BJ (cell line): Measurements from ENCODE around the gene DHCR24. TPM values are rescaled to one million over a fixed set of nuclear protein-coding genes. Genes with fewer than 3 reads are reported as not detected.

Experiments
- CTCF ChIA-PET: fragments of 350-600 bp; formaldehyde crosslinking; extraction: SDS; loops from one replicate; lab custom pipeline; 2021; ENCODE audit warnings: antibody characterized with exemption, inconsistent platforms; lab: Yijun Ruan, JAX
- POLR2A ChIA-PET: fragments of 300-600 bp; sonication (Branson Sonifier 250); formaldehyde crosslinking; extraction: SDS; loops from one replicate; lab custom pipeline; 2021; ENCODE audit warnings: antibody characterized with exemption; lab: Charles Lee
- DNase-seq: peaks from one replicate; pipeline ENCODE4 v3.0.0-alpha.2; 2011; ENCODE audit warnings: low read depth
- H3K27me3 ChIP-seq: 2 replicates; pipeline ENCODE4 v1.6.0; 2011; ENCODE audit warnings: low read length; ENCODE audit not compliant: control insufficient read depth, insufficient read depth
- H3K36me3 ChIP-seq: 2 replicates; pipeline ENCODE4 v1.5.1; 2011; ENCODE audit warnings: low read length; ENCODE audit not compliant: control insufficient read depth, insufficient read depth
- H3K4me3 ChIP-seq: 2 replicates; pipeline ENCODE4 v1.5.1; 2011; ENCODE audit warnings: low read depth, mild to moderate bottlenecking, control low read depth, low read length
- polyA plus RNA-seq: library from polyadenylated mRNA; depleted of rRNA; stranded (reverse); fragments of >200 nt; gene quantifications from 2 replicates; pipeline ENCODE4 v1.2.3, GENCODE V29; 2011
- TF ChIP-seq, protein P1 (sequence below): IDR thresholded peaks from 2 replicates; pipeline ENCODE4 v1.5.1; 2011; ENCODE audit warnings: low read depth, mild to moderate bottlenecking, control low read depth, inconsistent platforms, low read length, moderate library complexity; ENCODE audit not compliant: insufficient read depth

The DHCR24 gene
- polyA plus RNA-seq, 1 experiment = 75.0 TPM

DNA sequence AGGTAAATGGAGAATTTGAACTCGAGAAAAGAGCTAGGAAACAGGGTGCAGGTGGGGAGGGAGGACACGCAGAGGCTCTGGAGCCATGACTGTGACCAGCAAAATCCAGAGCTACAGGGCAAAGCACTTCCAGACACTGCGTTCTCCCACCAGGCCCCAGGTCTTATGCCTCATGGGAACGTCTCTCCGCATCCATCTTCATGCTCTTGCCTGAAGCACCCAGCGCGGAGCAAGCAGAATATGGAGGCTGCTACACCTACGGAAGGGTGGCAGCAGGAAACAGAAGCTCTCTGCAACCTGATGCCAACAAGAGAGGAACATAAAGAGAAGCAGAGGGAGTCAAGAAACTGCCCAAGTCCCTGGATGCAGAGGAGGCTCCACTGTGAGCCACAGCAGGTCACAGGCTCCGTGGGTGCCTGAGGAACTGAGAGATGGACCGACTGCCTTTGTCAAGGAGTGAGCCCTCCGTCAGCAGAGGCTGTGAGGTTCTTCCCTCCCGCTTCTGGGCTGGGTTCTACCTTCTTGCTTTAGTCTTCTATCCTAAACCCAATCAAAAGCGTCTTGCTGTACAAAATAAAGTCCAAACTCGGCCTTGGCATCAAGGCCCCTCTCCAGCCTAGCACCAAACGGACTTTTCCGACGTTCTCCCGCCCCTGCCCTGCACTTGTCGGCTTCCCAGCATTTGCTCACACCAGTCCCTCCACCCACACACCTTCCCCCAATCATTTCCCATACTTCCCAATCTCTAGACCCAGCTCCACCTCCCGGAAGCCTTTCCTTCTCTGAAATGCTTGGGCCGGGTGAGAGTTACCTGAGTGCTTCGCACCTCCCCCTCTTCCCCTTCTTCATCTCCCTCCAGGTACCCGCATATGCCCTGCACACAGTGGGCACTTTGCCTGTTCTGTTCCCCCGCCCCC is 930 bp downstream of the DHCR24 start:
- TF ChIP-seq, protein P1, sequence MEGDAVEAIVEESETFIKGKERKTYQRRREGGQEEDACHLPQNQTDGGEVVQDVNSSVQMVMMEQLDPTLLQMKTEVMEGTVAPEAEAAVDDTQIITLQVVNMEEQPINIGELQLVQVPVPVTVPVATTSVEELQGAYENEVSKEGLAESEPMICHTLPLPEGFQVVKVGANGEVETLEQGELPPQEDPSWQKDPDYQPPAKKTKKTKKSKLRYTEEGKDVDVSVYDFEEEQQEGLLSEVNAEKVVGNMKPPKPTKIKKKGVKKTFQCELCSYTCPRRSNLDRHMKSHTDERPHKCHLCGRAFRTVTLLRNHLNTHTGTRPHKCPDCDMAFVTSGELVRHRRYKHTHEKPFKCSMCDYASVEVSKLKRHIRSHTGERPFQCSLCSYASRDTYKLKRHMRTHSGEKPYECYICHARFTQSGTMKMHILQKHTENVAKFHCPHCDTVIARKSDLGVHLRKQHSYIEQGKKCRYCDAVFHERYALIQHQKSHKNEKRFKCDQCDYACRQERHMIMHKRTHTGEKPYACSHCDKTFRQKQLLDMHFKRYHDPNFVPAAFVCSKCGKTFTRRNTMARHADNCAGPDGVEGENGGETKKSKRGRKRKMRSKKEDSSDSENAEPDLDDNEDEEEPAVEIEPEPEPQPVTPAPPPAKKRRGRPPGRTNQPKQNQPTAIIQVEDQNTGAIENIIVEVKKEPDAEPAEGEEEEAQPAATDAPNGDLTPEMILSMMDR = no peak
- CTCF ChIA-PET = interaction anchor here (0.8 to 3.1 kb wide), 2 partner anchors 59 to 110 kb away, joined by 4 to 16 read pairs; no protein-coding TSS in a partner anchor
- Histone ChIP-seq H3K27me3 (no peaks in the 10 kb centered on the region), H3K36me3 (no peaks in the 10 kb centered on the region), H3K4me3 (peak overlapping the region; percentile 92)
- POLR2A ChIA-PET = no interaction called here
- no peak for DNase-seq

- TF ChIP-seq, protein P1 = no peak
- DNase-seq = no peak
- H3K27me3 ChIP-seq = no peaks in the 10 kb centered on the region
- ChIA-PET CTCF (interaction anchor here (0.7 kb wide), 1 partner anchor 65 kb away, joined by 3 read pairs; no protein-coding TSS in a partner anchor), POLR2A (no interaction called here)
- H3K36me3 ChIP-seq = no peaks in the 10 kb centered on the region
- H3K4me3 ChIP-seq = no peak overlapping the region
These were observed 1.7 kb downstream of the DHCR24 start for GRCh38 chr1:54885237-54885679.

GRCh38 chr1:54884768-54885167 is 2.2 kb downstream of the DHCR24 start:
- POLR2A ChIA-PET = no interaction called here

DNA sequence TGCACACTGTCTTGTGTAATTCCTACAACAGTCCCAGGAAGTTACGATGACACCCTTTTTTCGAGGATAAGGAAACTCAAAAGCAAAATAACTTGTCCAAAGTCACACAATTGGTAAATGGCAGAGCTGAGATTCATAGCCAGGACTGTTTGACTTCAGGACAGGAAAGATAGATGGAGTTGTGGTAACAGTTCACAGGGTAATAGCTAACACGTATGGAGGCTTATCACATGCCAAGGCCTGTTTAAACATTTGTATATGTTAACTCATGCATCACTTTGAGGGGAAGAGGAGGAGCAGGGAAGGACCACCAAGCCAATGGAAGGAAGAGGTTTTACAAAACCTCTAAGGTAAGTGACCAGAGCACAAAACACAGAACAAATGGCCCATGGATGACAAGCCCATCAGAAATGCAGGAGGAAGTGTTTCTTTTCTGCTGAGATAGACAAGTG is 2.8 kb downstream of the DHCR24 start:
- DNase-seq = no peak
- ChIA-PET POLR2A (no interaction called here), CTCF (interaction anchor here (0.7 to 0.8 kb wide), 2 partner anchors 27 to 60 kb away, joined by 3 read pairs; no protein-coding TSS in a partner anchor)
- H3K4me3 ChIP-seq = no peak overlapping the region
- no peaks in the 10 kb centered on the region for H3K36me3 ChIP-seq
- TF ChIP-seq, protein P1 = no peak
- H3K27me3 ChIP-seq = no peaks in the 10 kb centered on the region

More at GRCh38 chr1:54884768-54885167, 2.2 kb downstream of the DHCR24 start:
- Histone ChIP-seq H3K36me3 (no peaks in the 10 kb centered on the region), H3K4me3 (no peak overlapping the region), H3K27me3 (no peaks in the 10 kb centered on the region)
- no peak for DNase-seq
- TF ChIP-seq, protein P1 = no peak
- CTCF ChIA-PET = interaction anchor here (0.7 kb wide), 1 partner anchor 65 kb away, joined by 3 read pairs; no protein-coding TSS in a partner anchor
